GM12874 (cell line): Measurements from ENCODE around the gene DLGAP1.

ENCODE experiments used
- CTCF ChIP-seq: IDR thresholded peaks from 2 replicates; pipeline ENCODE4 v1.5.1; 2011; ENCODE audit warnings: low read depth, mild to moderate bottlenecking, control low read depth, low read length, moderate library complexity; ENCODE audit not compliant: insufficient read depth

DLGAP1 gene

GRCh38 chr18:4250141-4250540 is 205.0 kb downstream of the DLGAP1 start:
- no peak for TF ChIP-seq CTCF

GRCh38 chr18:4248686-4249085 is 206.4 kb downstream of the DLGAP1 start:
- no peak for TF ChIP-seq CTCF

- TF ChIP-seq CTCF = no peak
Observed at GRCh38 chr18:4246374-4246773, 208.7 kb downstream of the DLGAP1 start.

- TF ChIP-seq CTCF = no peak
Observed at GRCh38 chr18:4245456-4245855, 209.7 kb downstream of the DLGAP1 start.

GRCh38 chr18:4242431-4243161 is 212.5 kb downstream of the DLGAP1 start:
- no peak for TF ChIP-seq CTCF

- no peak for TF ChIP-seq CTCF
Observed at GRCh38 chr18:4241090-4241617, 214.0 kb downstream of the DLGAP1 start.

GRCh38 chr18:4238966-4239365 is 216.1 kb downstream of the DLGAP1 start:
- no peak for TF ChIP-seq CTCF

- no peak for TF ChIP-seq CTCF
Observed at GRCh38 chr18:4237664-4238041, 217.5 kb downstream of the DLGAP1 start.
